GM21576 (cell line): ENCODE measurements around the gene C4BPA.
A peak's percentile ranks its signal among the peaks of the same experiment; 100 is the strongest.

Source experiments
- ATAC-seq: cut with Tn5 transposase; IDR thresholded peaks from one replicate; pipeline ENCODE4 v1.9.1; 2021; ENCODE audit warnings: mild to moderate bottlenecking, moderate library complexity; ENCODE audit not compliant: unreplicated experiment

Gene C4BPA

DNA sequence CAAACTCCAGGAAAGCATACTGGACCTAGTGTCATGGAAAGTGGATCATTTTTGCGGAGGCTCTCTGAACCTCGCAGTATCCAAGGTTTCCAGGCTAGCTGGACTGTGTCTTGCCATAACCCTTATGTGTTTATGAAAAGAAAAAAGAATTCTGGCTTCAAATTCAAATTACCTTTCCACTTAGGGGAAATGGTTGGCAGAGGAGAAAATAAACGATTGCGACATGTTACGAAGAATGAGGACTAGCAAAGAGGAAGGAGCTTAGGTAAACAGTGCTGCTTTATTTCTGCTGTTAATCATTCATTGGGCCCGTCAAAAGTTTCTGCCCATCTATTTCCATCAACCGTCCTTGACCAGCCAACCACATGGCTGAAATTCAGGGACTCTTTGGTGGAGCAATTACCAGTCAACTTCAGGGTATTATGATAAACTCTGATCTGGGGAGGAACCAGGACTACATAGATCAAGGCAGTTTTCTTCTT is at the start of gene C4BPA:
Gene C4BPA (plus strand): TSS at position 342 of the 482 bp plus-strand sequence. CDS start 8,793 bp downstream, outside the sequence.
- ATAC-seq, result no peak

DNA sequence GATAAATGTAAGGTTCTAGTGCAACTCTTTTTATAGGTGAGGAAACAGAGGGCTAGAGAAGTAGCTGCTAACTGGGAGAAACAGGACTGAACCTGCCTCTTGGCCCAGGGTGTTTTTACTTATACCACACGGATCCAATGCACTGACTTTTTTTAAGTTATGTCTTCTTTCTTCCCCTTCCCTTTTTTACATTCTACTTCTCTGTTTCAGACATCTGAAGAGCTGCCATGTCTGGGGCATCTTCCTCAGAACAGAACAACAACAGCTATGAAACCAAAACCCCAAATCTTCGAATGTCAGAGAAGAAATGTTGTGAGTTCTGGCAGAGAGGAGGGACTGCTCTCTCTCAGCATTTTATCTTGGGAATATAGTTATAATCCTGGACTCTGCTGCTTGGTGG is 49.5 kb upstream of the C4BPA start:
- no peak for ATAC-seq

DNA sequence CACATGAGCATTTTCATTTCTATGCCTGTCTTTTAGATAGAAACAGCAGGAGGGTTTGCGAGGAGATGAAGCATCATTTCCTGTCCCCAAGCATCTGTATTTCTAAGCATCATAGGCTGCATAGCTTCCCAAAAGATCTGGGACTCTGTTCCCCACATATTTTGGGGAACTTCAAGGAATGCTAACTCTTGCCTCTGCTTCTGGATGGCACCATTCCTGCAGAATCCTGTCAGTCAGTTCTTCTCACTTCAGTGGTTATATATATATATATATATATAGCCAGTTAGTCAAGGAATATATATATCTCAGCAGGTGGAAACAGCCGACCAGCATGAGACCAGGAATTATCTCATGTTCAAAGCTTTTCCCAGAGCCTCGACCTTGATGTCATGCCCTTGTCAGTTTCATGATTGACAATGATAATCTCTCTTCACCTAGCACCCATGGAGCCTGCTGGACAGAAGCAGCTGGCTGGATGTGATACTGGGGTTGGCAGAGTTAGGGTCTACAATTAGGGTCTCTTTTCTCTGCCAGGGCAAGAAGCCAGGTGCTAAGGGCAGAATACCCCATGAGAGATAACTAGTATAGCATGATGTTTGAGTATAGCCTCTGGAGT is 48.5 kb upstream of the C4BPA start:
- ATAC-seq, result no peak

DNA sequence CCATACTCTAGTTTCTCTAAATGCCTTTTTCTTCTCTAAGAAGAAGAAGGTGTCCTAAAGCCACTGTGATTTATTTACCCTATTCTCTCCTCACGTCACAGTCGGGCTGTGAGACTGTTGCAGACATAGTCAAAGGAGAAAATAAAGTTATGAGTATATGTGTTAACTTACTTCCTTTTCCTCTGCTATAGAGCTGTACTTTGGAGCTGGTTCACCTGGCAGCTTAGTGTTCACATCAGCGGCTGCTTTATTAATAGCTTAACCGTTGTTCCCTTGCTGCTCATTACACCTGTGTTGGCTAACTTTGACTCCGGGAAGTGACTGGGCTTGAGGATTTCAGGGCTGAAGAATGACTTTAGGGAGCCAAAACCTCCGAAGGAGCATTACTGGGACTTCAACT is 47.4 kb upstream of the C4BPA start:
- no peak for ATAC-seq

DNA sequence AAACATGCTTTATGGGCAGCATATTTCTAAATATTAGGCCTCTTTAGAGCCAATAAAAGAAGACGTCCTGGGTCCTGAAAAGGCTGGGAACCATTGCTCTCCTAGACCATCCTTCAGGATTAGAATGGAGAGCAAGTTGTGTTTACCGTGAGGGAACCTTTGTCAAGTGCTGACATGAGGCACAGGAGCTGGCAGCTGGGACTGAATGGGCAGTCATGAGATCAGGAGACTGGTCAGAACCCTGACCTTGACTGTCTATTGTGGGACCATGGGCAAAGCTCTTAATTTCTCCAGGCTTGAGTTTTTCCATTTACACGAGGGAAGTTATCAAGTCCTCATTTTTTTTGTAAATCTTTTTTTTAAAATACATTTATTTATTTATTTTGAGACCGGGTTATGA is 45.8 kb upstream of the C4BPA start:
- ATAC-seq, result no peak

DNA sequence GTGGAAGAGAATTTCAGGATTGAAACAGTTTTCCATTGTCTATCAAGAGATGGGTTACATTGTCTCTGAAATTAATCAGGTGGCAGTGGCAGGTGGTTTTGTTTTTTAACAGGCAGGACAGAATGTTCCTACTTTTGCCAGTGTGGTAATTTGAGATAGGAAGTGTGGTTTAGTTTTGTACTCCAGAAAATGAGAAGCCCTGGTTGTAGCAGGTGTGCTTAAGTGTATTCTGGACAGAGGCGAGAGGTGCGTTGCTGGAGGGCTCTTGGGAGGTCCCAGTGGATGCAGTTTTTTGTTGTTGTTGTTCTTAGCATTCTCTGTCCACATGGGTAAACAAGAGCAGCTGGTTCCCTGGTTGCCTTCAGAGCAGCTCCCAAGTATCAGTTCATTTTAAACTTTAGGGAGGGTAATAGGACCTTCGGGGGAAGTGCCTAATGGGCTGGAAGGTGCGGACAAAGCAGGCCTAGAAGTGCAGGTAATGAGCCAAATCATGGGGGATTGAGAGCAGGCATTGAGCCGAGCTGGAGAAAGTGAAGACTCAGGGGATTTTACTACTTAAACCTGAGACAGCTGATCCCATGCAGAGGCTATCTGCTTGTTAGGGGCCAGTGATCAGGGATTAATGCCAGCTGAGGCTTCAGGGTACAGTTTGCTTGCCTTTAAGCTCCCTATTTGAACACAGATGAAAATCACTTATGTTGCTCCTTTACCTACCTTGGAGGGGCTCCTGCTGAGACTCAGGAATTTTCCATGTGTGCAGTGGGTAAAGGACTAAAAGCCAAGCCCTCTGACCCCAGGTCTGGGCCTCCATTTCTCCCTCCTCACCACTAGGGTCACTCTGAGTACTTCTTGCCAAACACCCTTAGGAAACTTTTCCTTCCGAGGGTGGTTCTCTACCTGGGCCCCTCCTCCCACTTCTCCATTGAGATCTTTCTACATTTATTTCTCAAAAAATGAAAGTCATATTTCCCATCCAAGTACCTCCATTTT is 44.9 kb upstream of the C4BPA start:
- ATAC-seq, result no peak

DNA sequence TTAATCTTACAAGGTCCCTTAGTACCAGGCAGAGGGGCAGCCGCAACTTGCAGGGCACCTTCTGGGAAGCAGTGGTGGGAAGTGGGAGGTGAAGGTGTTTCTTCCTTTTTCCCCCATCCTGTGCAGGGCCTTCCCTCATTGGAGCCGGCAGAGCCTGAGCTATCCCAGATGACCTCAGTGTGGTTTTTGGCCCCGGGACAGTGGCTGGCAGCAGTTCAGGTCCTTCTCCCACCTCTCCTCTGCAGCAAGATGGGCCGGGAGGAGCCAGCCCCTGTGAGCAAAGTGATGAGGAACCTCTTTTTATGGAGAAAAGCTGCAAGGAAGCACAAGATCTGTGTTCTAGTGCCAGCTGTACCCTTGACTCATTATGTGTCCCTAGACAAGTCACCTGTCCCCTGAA is 44.2 kb upstream of the C4BPA start:
- ATAC-seq, result no peak

DNA sequence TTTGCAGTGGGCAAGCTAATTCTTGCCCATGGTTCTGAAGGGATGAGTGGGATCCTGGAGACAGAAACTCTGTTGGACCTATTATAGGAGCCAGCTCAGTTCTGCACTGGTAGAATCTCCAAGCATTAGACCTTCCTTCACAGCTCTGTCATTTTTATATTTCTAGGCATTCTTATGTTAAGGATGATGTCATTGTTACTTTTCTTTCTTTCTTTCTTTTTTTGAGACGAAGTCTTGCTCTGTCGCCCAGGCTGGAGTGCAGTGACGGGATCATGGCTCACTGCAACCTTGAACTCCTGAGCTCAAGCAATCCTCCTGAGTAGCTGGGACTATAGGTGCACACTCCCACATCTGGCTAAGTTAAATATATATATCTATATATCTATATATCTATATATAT is 43.4 kb upstream of the C4BPA start:
- no peak for ATAC-seq

DNA sequence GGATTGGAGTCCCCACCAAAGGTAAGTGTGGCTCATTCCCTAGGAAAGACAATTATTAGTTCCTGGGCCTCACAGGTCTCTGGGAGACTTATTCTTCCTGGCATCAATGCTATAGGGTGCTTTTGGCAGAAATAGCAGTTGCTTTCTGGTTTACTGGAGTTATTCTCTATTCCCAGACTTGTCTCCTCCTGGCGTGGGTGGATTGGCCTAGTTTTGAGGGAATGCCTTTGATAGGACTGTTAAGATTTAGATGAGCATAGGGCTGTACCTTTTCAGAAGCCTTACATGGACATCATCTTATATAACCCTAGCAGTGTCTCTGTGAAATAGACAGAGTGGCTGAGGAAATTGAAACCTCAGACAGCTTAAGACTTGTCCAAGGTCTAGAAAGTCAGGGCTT is 42.0 kb upstream of the C4BPA start:
- no peak for ATAC-seq

DNA sequence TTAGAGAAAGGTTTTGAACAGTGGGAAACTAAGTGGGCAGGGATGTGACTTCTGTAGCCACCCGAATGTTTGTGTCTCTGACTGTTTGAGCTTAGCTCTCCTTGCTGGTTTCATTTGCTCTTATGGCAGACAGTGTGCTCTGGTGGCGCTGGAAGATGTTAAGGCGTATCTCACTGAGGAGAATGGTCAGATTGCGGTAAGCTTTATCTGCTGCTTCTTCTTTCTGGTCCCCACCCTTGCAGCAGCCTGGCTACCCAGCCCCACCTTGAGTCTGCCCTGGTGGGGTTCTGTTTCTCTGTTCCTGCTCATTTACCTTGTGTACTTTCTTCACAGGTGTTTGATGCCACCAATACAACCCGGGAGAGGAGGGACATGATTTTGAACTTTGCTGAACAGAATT is 41.0 kb upstream of the C4BPA start:
- ATAC-seq, result no peak

DNA sequence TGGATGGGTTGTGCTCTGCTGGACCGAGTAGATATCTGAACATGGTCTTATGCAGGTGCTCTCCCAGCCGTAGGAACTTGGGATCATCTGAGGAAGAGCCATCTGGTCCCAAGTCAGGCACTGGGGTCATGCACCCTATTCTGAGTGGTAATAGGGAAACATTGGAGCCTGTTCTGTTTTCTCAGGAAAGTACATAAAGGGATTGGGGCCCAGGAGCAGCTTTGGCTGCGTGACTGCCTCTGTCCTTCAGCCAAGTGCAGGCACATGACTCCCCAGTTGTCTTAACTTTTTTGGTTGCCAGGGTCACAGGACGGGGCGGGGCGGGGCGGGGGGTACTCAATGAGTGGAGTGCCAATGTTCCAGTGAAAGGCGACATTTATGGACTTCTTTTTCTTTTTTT is 39.5 kb upstream of the C4BPA start:
- no peak for ATAC-seq

DNA sequence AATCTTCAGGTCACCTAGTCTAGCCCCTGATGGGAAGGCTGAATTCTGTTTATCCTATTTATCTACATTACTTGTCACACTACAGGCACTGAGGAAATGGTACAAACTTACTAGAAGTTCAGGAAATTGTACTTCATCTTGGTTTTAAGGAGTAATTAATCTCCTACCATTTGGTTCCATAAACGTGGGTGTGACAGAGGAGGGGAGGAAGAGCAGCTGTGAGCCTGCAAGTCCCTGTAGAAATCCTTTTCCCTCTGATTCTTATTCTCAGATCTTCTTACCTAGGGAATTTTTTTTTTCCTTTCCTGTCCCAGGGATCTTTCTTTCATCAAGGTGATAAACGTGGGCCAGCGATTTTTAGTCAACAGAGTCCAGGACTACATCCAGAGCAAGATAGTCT is 36.8 kb upstream of the C4BPA start:
- no peak for ATAC-seq

DNA sequence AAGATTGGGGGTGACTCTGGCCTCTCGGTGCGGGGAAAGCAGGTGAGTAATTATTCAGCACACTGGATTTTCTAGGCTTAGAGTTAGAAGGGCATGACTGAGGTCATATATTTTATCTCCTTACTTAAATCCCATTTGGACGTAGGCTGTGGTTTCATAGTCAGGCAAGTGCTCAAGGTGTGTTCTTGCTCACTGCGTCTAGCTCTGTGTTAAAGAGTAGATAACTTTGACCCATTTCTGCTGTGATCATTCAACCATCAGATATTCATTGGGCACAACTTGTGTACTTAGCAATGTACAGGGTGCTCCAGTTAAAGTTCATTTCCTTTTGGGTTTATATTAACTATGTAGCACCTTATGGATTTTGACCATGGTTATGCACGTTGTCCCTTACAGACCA is 36.4 kb upstream of the C4BPA start:
- ATAC-seq, result no peak

DNA sequence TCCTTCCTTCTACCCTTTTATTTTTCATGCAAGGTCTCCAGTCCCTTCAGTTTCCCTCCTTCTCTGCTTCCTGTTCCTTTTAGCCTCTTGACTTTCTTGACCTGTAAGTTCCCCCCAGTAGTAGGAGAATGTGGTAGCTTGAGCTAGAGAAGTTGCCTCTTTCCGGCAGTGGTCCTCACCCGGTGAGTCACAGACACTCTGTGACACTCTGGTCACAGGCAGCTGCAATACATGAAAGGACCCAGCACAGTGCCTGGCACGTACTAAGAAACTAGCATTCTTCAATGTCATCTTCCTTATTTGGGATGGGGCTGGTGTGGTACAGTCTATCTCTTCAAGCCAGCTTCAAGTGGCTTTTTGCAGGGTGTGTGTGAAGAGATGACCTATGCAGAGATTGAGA is 35.0 kb upstream of the C4BPA start:
- no peak for ATAC-seq

DNA sequence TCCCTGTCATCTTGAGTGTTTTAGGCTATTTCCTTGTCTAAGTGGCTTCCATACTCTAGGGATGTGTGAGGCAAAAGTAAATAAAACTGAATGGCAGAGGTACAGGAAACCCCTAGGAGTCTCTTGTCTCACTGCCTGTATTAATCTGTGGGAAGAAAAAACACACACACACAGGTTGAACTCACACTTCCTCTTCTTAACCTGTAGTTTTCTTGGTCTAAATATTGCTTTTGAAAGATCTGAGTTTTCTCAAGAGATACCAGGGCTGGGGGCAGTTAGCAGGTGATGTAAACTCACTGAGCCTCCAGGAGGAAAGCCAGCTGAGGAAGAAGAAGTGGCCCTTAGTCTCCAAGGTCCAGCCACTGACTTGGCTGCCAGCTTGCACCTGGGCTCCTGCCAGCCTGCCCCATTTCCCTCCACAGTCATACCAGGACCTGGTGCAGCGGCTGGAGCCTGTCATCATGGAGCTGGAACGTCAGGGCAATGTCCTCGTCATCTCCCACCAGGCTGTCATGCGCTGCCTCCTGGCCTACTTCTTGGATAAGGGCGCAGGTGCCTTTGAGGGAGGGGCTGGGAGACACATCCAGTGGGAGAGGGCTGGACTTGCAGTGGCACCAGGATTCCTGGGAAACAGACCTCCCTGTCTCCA is 34.1 kb upstream of the C4BPA start:
- peak; percentile 59 for ATAC-seq

DNA sequence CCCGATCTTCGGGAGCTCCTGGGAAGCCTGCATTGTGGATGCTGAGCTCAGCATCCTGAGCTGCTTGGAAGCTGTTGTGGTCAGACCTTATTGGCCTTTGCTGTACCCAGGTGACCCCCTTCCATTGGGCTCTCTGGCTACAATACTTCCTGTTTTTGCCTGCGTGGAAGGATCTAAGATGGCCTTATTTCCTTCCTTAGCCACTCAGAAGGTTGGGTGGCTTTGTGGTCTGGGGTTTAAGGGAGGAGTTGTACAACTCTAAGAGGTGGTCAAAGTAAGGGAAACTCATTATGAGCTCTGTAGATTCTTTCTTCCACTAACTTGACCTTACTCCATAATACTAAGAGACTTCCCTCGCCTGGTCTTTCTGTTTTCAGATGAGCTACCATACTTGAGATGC is 33.2 kb upstream of the C4BPA start:
- ATAC-seq, result no peak

DNA sequence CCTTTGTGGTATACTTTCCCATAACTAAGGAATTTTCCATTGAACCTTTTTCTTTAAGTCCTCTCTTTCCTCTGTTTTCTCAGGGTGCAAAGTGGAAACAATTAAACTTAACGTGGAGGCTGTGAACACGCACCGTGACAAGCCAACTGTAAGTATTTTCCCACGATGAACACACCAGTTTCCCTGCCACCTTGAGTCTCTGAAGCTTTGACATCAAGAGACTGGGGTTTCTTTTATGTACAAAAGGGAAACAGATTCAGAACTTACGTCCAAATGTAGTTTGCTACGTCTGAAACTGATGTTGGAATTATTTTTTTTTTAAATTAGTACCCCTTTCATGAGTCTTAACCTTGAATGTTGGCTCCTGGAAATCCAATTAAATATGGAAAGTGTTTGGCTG is 32.6 kb upstream of the C4BPA start:
- no peak for ATAC-seq

DNA sequence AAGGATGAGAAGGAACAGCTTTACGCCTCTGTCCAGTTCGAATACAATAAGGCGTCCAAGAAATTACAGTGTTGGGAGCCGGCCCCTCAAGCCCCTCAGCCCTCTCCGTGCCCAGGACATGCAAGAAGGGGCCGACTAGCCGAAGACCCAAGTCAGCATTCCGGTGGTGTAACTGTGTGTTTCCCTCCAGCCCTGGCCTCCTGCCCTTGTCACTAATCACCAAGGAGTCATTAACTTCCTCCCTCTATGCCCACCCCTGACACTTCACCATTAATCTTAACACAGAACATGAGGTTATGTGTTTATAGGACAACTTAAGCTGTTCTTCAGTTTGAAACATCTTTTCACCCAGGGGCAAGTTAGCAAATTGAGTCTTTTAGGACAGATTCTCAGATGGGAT is 31.8 kb upstream of the C4BPA start:
- no peak for ATAC-seq

DNA sequence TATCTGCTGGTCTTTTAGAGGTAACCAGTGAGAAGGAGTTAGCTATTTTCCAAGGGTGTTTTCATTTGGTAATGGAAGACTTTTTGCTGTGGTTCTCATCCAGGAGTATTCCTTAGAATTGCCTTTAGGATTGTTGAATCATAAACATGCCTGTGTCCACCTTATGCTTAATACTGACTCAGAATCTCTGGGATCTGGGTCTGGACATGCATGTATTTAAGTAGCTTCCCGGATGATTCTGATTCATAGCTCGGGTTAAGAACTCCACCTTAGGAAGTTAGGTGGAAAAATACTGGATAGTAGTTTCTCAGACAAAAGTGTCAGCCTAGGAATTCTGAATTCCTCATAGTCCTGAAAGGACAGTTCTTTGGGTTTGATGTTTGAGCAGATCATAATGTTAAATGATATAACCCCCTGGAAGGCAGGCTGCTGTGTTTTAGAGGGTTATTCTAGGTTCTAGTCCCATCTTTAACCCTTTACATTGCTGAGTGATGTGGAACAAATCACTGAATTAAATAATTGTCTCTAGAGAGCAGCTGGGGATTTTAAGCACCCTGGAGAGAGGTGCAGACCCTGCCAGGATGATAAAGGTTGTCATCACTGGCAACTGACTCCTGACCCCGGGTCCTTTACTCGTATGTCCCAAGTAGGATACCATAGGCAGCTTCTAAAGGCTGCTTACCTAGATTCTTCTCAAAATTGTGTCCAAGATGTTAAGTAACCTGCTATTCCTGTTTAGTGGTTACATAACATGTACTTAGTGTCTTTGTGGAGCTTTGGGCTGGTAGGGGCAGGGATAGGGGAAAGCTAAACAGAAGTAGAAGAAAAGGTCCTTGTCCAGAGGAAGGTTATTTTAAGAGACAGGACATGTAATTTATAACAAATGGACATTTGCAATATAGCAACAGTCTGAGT is 29.9 kb upstream of the C4BPA start:
- ATAC-seq, result no peak

DNA sequence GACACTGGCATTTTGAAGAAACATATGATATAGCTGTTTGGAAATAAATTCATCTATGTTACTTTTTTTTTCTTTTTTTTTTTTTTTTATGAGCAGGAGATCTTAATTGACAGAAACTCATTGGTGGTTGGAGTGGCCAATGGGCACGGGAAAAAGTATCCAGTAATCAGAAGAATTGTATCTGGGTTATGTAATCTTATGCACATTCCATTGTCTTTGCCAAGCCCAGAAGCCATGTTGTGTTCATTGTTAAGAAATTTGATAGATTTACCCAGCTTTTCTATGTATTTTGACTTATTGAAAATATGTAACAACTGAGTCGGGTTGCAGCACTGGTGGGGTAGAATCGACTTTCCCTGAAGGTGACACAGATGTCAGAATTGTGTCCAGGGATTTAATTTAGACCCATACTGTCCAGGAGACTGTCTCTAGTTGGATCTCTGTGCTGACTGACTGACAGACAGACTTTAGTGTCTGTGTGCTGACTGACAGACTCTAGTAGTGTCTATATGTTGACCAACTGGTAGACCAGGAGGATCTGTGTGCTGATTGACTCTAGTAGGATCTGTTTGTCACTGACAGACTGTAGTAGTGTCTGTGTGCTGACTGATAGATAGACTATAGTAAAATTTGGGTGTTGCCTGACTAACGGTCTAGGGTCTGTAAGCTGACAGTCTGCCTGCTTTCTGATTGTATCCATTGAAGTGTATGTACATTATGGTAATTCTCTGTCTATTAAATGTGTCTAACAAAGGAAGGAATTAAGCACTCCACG is 27.7 kb upstream of the C4BPA start:
- ATAC-seq, result no peak
